AG08396 (cell line): ENCODE results near the gene PARP2.

ENCODE experiments used
- DNase-seq: peaks from one replicate; pipeline ENCODE4 v3.0.0; 2012; ENCODE audit warnings: low spot score, mixed read lengths

Gene PARP2

GRCh38 chr14:20400589-20400964 lies 57.1 kb downstream of the PARP2 start:
- no peak for DNase-seq

DNA sequence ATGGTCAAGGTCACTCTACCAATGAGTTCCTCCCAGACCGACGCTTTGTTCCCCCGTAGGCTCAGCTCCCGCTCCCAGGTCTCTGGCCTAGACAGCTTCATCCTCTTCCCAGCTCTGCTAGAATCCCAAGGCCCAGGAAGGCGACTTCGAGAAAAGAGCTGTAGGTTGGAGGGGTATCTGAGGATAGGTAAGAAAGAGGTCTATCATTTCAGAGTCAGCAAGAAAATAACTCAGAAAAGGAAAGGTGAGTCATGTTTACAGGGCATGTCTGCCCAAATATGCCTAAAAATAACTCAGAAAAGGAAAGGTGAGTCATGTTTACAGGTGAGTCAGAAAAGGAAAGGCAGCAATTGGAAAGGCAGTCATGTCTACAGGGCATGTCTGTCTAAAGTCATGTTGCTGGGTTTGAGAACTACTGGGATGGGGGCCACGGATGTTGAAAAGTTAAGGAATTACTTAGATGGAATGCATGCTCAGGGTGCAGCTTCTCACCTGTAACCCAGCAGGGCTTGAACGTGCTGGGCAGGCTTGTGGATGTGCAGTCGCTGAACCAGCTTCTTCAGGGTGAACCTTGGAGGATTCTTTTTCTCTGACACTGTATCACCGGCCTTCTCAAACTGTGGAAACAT lies 57.6 kb downstream of the PARP2 start:
- DNase-seq: no peak

- no peak for DNase-seq
Measured at GRCh38 chr14:20403521-20403920, 60.1 kb downstream of the PARP2 start.
